NCI-H69 (cell line): ENCODE data around the gene GDF11.
"Not testable (repeated sequence)": the region's sequence is repeated elsewhere in the genome, so short reads cannot be mapped to it uniquely, and the experiment has no call there.

Experiments used
- DNase-seq: peaks from one replicate; lab custom pipeline; 2025; lab: John Stamatoyannopoulos, UW

The GDF11 gene

GRCh38 chr12:55741931-55742680, 816 bp upstream of the GDF11 start:
- DNase-seq, result no peak

GRCh38 chr12:55743406-55744339, 751 bp downstream of the GDF11 start:
- DNase-seq, result peak; percentile 84

GRCh38 chr12:55744340-55745030, 1.6 kb downstream of the GDF11 start:
- peak; percentile 61 for DNase-seq

- peak; percentile 97 for DNase-seq
Observed at GRCh38 chr12:55745361-55746173, 2.6 kb downstream of the GDF11 start.

- DNase-seq, result no peak
Observed at GRCh38 chr12:55746174-55746912, 3.4 kb downstream of the GDF11 start.

GRCh38 chr12:55746913-55747231, 4.0 kb downstream of the GDF11 start:
- DNase-seq, result no peak

GRCh38 chr12:55748230-55748993, 5.5 kb downstream of the GDF11 start:
- DNase-seq, result no peak

GRCh38 chr12:55755246-55755645, 12.3 kb downstream of the GDF11 start:
- no peak for DNase-seq

- no peak for DNase-seq
Observed at GRCh38 chr12:55757701-55758100, 14.8 kb downstream of the GDF11 start.

GRCh38 chr12:55758575-55758974, 15.7 kb downstream of the GDF11 start:
- DNase-seq, result not testable (repeated sequence)

- no peak for DNase-seq
Observed at GRCh38 chr12:55760663-55761062, 17.7 kb downstream of the GDF11 start.

GRCh38 chr12:55762646-55763045, 19.7 kb downstream of the GDF11 start:
- peak; percentile 28 for DNase-seq

GRCh38 chr12:55765736-55766290, 22.9 kb downstream of the GDF11 start:
- DNase-seq, result no peak

- DNase-seq, result no peak
Observed at GRCh38 chr12:55767156-55767555, 24.2 kb downstream of the GDF11 start.

GRCh38 chr12:55771736-55772135, 28.8 kb downstream of the GDF11 start:
- no peak for DNase-seq

- DNase-seq, result no peak
Observed at GRCh38 chr12:55777856-55778255, 34.9 kb downstream of the GDF11 start.

- no peak for DNase-seq
Observed at GRCh38 chr12:55780685-55781084, 37.8 kb downstream of the GDF11 start.

- DNase-seq, result no peak
Observed at GRCh38 chr12:55788546-55788945, 45.6 kb downstream of the GDF11 start.

GRCh38 chr12:55789171-55789570, 46.2 kb downstream of the GDF11 start:
- DNase-seq, result no peak

- no peak for DNase-seq
Observed at GRCh38 chr12:55789893-55790292, 47.0 kb downstream of the GDF11 start.
